Renal cortical epithelial cell (primary cell): ENCODE data around the gene KRT8. TPM values are rescaled to one million over a fixed set of nuclear protein-coding genes. Genes with fewer than 3 reads are reported as not detected.

Experiments
- DNase-seq: peaks from one replicate; pipeline ENCODE4 v3.0.0-alpha.2; 2011; ENCODE audit warnings: low read depth
- total RNA-seq: library from RNA; depleted of rRNA; stranded (reverse); fragments of >200 nt; gene quantifications from 2 replicates; pipeline ENCODE4 v1.2.3, GENCODE V29; 2014

Gene KRT8
- total RNA-seq, 1 donor from 2014 or later = 390 TPM

GRCh38 chr12:52847335-52848102 lies 57.4 kb downstream of the KRT8 start:
- DNase-seq = peak; percentile 50

Other genes with a start within 250 kb of the KRT8 start
- gene KRT1, start 224.7 kb downstream of the KRT8 start, total RNA-seq = not detected in 2 replicates
- not detected in 2 replicates for gene KRT77, start 201.6 kb downstream of the KRT8 start, total RNA-seq
- not detected in 2 replicates for gene KRT76, start 127.7 kb downstream of the KRT8 start, total RNA-seq
- gene KRT3, start 109.0 kb downstream of the KRT8 start, total RNA-seq = not detected in 2 replicates
- gene KRT4, start 91.0 kb downstream of the KRT8 start, total RNA-seq = not detected in 2 replicates
- gene KRT79, start 70.8 kb downstream of the KRT8 start, total RNA-seq = not detected in 2 replicates
- gene KRT78, start 56.1 kb downstream of the KRT8 start, total RNA-seq = not detected in 2 replicates
- gene KRT18, start 44.0 kb upstream of the KRT8 start, total RNA-seq = 294 and 1,160 TPM in 2 replicates
- 1,047 and 1,149 TPM in 2 replicates for gene EIF4B, start 101.4 kb upstream of the KRT8 start, total RNA-seq
- gene TNS2, start 145.0 kb upstream of the KRT8 start, total RNA-seq = 1.7 and 18.3 TPM in 2 replicates
- gene SPRYD3, start 174.3 kb upstream of the KRT8 start, total RNA-seq = 13.9 and 30.6 TPM in 2 replicates
- gene IGFBP6, start 192.6 kb upstream of the KRT8 start, total RNA-seq = 76.1 and 95.0 TPM in 2 replicates
- not detected in 2 replicates for gene SOAT2, start 198.4 kb upstream of the KRT8 start, total RNA-seq